Activated gamma-delta T cell treated with Interleukin-2 at 50 U/mL for 16 hours (primary cell): Measurements from ENCODE around the gene BMP2K.
"Not testable (repeated sequence)": the region's sequence is repeated elsewhere in the genome, so short reads cannot be mapped to it uniquely, and the experiment has no call there.

Experiments
- DNase-seq: peaks from one replicate; pipeline ENCODE4 v3.0.0-alpha.2; 2020

Gene BMP2K

DNA sequence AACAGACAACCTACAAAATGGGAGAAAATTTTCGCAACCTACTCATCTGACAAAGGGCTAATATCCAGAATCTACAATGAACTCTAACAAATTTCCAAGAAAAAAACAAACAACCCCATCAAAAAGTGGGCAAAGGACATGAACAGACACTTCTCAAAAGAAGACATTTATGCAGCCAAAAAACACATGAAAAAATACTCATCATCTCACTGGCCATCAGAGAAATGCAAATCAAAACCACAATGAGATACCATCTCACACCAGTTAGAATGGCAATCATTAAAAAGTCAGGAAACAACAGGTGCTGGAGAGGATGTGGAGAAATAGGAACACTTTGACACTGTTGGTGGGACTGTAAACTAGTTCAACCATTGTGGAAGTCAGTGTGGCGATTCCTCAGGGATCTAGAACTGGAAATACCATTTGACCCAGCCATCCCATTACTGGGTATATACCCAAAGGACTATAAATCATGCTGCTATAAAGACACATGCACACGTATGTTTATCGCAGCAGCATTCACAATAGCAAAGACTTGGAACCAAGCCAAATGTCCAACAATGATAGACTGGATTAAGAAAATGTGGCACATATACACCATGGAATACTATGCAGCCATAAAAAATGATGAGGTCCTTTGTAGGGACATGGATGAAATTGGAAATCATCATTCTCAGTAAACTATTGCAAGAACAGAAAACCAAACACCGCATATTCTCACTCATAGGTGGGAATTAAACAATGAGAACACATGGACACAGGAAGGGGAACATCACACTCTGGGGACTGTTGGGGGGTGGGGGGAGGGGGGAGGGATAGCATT is 19.7 kb downstream of the BMP2K start:
- DNase-seq, result not testable (repeated sequence)

DNA sequence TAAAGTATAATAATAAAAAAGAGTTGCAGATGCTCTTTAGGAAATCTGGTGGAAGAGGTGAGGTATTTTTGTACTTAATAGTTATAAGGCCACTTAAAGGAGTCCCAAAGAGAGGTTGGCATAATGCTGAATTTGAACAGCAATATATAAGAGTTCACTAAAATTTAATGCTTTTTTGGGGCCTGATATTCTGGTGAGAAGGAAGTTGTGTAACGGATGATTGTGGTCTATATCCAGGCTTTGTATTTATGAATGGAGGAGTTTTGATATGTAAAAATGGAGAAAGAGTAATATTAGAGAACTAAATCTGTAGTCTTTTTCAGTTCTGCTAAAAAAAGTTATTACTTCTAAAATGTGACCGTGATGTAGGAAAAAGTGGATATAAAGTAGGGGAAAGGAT is 20.4 kb downstream of the BMP2K start:
- no peak for DNase-seq

DNA sequence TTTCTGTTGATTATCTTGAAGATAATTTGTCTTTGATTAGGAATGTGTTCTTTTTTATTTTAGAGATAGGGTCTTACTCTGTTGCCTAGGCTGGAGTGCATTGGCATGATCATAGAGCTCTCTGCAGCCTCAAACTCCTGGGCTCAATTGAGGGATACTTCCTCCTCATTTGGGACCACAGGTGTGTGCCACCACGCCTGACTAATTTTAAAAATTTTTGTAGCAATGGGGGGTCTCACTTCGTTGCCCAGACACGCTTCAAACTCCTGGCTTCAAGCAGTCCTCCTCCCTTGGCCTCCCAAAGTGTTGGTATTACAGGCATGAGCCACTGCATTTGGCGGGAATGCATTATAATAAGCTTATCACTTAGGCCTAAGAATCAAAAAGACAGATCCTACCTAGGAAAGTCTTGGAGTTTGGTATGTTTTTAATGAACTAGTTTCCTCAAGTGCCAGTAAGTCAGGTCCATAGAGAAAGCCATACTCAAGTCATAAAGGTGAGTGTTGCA is 21.7 kb downstream of the BMP2K start:
- DNase-seq, result no peak

DNA sequence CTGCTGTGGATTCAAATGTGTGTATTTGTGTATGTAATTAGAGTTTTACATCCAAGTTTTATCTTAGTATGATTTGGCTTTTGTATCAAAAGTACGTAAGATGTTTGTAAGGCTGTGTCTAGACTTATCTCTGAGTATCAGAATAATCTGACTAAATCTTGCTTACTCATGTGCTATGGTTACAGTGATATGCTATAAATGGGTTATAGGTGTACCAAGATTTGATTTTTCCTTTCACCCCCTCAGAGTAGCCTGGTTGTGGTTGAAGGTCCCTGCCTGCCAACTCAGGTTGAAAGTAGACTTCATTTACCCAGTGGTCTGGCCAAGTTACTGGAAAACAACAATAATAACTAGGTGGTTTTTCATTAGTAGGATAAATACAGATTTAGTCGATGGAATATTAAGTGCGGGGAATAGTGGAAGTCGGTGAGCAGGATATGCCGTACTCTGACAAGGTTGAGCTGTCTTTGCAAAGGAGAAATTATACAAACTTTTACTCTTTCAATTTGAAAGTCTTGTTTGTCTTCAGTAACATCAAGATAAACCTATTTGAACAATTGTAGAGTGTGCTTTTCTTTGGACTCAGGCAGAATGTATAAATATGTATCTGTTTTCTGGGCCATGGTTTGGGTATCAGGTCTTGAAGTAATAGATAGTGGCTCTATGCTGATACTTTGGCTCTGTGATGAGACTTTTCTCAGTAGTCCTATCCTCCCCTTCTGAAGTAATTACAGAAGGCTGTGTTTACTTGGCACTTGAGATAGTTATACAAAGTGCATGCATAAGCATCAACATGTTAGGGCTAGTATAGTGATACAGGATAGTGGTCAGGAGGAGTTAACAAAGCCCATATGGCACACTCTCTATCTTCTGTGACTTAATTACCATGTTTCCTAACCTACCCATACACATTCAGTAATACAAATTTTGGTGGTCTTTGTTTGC is 23.7 kb downstream of the BMP2K start:
- DNase-seq, result no peak

DNA sequence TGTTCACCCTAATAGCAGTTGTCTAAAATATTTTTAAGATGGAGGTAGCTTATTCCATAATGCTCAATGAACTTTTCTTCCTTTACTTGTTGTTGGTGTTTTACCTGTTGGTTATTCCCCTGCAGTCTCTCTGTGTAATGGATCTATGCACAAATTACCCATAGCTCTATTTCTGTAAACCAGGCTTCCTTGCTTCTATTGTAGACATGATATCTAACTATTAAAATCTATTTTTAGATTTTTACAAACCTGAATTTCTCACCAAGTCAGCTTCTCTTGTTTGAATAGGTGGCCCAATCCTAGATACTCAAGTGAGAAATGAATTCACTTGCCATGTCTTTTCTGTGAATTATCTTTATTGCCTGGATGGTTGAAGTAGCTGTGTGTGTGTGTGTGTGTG is 24.8 kb downstream of the BMP2K start:
- DNase-seq, result no peak

DNA sequence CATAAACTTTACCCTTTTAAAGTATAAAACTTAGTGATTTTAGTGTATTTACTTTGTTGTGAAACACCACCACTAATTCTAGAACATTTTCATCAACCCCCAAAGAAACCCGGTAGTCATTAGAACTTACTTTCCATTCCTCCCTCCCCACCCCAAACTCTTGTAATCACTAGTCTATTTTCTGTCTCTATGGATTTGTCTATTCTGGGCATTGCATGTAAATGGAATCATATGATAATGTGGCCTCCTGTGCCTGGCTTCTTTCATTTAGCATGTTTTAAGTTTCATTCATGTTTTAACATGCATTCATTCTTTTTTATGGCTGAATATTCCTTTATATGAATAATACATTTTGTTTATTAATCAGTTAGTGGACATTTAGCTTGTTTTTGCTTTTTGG is 27.8 kb downstream of the BMP2K start:
- DNase-seq, result no peak

DNA sequence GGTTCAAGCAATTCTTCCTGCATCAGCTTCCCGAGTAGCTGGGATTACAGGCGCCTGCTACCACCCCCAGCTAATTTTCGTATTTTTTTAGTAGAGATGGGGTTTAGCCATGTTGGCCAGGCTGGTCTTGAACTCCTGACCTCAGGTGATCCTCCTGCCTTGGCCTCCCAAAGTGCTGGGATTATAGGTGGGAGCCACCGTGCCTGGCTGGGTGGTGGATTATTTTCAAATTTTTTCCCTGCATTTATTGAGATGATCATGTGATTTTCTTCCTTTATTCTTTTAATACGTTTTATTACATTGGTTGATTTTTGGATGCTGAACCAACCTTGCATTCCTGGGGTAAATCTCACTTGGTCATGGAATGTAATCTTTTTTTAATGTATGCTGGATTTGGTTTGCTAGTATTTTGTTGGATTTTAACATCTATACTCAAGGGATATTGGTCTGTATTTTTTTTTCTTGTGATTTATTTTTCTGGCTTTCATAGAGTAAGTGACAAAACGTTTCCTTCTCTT is 30.9 kb downstream of the BMP2K start:
- no peak for DNase-seq

DNA sequence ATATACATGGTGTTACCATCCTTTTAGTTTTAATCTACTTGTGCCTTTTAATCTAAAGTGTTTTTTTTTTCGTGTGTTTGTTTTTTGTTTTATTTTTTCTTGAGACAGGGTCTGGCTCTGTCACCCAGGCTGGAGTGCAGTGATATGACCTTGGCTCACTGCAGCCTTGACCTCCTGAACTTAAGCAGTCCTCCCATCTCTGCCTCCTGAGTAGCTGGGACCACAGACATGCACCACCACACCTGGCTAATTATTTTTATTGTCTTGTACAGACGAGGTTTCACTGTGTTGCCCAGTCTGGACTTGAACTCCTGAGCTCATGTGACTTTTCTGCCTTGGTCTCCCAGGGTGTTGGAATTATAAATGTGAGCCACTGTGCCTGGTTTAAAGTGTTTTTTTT is 33.1 kb downstream of the BMP2K start:
- DNase-seq, result no peak

DNA sequence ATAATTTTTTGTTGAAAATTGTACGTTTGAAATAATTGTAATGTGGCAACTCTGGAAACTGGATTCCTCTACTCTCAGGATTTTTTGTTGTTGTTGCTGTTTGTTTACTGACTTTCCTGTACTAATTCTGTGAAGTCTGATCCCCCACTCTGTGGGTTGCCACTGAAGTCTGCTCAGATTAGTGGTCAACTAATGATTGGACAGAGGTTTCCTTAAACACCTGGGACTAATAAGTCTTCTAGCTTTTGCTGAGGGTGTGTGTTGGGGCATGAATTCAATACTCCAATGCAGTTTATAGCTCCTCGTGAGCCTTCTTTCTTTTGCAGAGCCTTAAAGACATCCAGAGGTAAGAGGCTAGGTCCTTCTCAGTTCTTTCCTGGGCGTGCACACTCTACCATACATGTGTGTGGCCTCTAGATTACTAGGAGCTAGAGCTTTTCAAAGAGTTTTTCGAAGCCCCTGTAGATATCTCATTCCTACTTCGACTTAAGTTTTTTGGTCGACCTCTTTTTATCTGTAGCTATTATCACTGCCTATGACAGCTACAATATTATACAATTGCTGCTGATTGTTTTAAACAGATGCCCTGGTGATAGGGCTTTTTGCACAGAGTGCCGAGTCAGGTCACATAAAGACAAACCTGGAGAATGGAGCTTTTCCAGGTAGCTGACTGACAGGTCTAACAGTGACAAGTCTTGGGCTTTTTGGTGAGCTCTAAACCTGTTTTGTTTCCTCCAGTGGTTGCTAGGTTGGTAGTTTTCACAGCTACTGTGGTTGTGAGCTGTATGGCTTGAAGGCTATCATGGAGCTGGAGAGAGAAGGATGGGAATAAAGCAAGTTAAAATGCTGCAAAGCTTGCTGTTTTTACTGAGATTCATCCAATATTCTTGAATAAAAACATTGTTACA is 34.0 kb downstream of the BMP2K start:
- DNase-seq, result no peak

DNA sequence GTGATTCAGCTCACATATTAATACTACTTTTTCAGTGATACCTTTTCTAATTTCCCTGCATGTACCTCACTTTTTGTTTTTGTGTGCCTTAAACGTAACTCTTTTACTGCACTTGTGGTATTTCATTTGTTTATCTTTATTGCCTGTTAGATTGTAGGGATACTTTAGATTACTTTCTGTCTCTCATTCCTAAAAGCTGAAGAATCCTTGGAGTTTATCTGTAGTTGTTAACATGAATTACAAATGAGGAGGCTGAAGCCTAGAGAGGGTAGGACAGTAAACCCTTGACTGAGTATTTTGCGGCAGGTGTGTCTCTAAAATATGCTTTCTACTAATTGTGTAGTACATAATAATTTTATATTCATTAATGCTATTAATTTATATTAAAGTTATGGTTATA is 34.9 kb downstream of the BMP2K start:
- no peak for DNase-seq

DNA sequence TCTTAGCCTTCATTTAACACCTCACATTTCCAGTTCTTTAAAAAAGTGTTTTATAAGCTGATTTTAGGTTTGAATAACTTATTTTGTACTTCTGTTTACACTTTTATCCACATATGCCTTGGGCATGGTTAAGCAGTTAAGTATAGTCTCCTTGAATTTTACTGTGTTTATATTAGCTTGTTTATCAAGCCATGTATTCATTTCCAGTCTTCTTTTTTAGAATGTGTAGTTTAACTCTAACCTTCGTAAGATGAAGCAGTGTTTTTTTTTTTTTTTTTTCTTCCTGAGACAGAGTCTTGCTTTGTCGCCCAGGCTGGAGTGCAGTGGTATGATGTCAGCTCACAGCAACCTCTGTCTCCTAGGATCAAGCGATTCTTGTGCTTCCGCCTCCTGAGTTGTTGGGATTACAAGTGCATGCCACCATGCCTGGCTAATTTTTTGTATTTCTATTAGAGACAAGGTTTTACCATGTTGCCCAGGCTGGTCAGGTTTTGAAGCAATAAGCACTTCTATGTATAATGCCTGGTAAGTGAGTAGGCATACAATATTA is 42.5 kb downstream of the BMP2K start:
- DNase-seq, result no peak

DNA sequence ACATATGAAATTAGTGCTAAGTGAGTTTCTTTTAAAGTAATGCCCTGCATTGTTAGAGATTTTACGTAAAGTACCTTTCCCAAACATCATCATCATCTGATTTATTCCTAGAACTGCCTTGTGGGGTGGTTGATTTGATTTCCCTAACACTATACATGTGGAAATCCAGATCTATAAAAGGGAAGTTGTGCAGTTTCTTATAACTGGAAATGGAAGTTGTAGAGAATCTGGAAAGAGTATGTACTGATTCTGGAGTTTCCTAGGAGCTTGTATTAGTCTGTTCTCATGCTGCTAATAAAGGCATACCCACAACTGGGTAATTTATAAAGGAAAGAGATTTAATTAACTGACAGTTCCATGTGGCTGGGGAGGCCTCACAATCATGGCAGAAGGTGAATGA is 47.9 kb downstream of the BMP2K start:
- no peak for DNase-seq

DNA sequence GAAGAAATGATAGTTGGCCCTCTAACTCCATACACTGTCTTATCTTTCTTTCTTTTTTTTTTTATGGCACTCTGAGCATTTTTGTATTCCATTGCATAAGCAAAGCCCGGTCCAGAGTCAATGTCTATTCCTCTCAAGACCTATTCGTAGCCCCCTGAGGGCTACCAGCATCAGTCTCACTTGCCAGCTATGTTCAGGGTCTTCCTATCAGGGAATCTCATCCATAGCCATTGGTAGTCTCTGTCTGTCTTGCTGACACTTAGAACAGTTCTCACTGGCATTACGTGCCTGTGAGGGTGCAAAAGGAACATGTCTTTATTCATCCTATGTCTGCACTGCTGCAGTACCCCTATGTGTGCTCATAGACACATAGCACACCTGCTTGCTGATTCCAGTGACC is 51.0 kb downstream of the BMP2K start:
- DNase-seq, result no peak

DNA sequence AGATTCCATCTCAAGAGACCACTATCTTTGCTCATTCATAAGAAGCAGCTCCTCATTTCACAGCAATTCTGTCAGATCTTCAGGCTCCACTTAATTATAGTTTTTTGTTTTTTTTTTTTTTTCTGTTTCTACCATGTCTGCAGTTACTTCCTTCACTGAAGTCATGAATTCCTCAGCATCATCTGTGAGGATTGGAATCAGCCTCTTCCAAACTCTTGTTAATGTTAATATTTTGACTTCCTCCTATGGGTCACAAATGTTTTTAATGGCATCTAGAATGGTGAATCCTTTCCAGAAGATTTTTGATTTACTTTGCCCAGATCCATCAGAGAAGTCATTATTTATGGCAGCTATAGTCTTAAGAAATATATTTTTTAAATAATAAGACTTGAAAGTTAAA is 53.1 kb downstream of the BMP2K start:
- no peak for DNase-seq

DNA sequence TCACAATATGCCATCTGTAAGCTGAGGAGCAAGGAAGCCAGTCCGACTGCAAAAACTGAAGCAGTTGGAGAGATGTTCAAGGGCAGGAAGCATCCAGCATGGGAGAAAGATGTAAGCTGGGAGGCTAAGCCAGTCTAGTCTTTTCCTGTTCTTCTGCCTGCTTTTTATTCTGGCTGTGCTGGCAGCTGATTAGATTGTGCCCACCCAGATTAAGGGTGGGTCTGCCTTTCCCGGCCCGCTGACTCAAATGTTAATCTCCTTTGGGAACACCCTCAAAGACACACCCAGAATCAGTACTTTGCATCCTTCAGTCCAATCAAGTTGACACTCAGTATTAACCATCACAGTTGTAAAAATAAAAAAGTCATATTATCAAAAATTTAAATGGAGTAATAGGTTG is 63.5 kb downstream of the BMP2K start:
- not testable (repeated sequence) for DNase-seq

DNA sequence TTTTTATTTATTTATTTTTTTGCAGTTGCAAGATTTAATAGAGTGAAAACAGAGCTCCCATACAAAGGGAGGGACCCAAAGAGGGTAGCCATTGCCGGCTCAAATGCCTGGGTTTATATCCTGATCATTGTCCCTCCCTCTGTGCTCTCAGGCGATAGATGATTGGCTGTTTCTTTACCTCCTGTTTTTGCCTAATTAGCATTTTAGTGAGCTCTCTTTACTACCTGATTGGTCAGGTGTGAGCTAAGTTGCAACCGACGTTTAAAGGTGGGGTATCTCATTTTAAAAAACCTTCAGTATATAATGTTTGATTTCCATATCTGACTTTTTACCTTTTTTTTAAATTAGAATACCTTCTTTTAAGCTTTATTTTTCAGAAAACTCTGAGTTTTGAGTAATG is 64.1 kb downstream of the BMP2K start:
- DNase-seq, result not testable (repeated sequence)

DNA sequence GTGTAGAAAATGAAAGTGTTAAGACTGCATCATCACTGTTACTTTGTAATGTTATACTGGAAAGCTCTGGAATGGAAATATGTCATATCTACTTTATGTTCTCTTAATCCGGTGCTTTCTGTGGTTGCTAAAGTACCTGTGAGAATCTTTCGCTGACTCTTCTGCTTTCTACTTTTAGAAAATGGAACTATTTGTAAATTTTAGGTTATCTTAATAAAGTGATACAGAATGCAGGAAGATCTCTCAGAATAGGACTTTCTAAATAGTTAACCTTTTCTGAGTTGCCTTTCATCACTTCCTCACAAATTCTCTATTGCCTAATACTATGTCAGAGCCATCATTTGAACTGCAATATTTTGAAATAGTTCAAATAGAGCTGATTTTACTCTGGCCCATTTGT is 69.3 kb downstream of the BMP2K start:
- no peak for DNase-seq

DNA sequence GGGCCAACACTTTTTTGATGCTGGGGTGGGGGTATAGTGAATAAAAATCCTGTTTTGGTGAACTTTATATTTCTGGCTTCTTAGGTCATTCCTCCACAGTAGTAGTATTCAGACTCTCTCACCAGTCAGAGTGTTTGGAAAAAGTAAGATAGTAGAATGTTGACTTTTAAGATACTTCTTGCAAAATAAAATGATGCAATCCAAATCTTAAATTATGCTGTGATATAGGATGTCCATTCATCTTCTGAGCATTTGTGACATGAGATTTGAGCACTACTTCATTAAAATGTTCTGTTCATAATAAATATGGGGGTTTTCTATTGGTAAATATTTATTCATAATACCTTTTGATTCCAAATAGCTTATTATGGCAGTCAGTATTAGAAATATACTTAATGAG is 70.1 kb downstream of the BMP2K start:
- DNase-seq, result no peak

DNA sequence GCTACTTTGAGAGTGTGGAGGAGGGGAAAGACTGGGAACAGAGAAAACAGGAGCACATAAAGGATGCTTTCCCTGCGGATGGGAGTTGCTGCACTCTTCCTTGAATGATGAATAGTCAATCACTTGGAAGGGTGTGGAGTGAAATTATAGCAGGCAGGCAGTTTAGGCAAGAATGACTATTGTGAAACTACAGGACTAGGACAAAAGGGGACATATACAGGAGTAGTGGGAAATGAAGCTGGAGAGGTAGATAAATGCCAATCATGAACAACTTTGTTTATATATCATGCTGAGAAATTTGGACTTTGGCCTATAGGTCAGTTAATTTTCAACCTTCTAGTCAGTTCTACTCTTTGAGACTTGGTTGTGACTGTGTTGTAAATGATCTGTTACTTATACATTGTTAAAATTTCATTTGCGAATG is 86.2 kb downstream of the BMP2K start:
- DNase-seq, result no peak

DNA sequence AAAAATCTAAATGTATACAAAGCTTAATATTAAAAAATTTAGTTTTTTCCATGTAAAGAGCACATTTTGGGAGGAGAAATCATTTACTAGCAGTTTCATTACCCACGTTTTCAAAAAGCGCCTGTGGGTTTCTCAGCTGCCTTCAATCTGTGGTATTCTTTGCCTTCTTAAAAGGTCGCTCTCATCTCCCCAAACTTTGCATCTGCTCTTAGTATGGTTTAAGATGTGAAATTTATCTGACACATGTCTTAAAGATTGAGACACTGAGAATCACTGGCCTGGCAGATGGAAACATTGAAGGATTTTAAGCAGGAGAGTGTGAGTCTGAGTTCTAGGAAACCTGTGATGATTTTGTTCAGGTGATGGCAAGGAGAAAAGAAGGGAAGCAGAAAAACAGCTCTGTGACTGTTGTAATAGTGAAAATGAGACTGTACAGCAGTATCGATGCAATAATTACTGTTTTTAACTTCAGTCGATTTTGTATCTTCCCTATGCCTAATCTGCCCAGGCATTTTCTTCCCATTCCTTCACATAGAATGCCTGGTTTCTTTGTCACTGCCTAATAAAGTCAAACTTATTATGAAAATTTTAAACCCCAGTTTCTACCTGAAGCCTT is 87.2 kb downstream of the BMP2K start:
- DNase-seq, result no peak

DNA sequence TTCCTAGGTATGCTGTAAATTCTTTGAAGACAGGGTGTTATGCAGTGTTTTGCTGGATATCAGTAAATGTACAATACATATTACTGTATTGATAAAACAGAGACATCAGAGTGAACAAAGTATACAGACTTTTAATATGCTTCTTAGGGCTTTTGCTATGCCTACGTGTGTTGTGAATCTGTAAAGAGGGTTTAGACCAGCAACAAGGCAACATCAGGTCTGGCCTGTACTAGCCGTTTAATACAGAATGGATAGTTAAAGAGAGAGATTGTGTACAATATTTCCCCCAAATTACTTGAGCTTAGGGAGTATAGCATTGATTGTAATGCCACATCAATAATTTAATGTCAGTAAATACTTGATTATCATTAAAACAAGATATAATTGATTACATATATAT is 87.8 kb downstream of the BMP2K start:
- no peak for DNase-seq
